SK-N-MC (cell line): Measurements from ENCODE around the gene ZBTB39.

Experiments
- EZH2 ChIP-seq: fragments of 200-600 bp; sonication (generic); IDR thresholded peaks from one replicate; pipeline ENCODE4 v1.6.1; 2017; ENCODE audit warnings: antibody characterized with exemption
- FOXP2 ChIP-seq: optimal IDR thresholded peaks from 2 replicates; pipeline ENCODE3; 2011; ENCODE audit warnings: mild to moderate bottlenecking, moderate library complexity; ENCODE audit not compliant: insufficient read depth; ENCODE audit errors: extremely low read length, control extremely low read depth
- POLR2AphosphoS5 ChIP-seq: IDR thresholded peaks from 2 replicates; pipeline ENCODE4 v1.6.1; 2012; ENCODE audit warnings: mild to moderate bottlenecking, low read depth, low read length, borderline replicate concordance

DNA sequence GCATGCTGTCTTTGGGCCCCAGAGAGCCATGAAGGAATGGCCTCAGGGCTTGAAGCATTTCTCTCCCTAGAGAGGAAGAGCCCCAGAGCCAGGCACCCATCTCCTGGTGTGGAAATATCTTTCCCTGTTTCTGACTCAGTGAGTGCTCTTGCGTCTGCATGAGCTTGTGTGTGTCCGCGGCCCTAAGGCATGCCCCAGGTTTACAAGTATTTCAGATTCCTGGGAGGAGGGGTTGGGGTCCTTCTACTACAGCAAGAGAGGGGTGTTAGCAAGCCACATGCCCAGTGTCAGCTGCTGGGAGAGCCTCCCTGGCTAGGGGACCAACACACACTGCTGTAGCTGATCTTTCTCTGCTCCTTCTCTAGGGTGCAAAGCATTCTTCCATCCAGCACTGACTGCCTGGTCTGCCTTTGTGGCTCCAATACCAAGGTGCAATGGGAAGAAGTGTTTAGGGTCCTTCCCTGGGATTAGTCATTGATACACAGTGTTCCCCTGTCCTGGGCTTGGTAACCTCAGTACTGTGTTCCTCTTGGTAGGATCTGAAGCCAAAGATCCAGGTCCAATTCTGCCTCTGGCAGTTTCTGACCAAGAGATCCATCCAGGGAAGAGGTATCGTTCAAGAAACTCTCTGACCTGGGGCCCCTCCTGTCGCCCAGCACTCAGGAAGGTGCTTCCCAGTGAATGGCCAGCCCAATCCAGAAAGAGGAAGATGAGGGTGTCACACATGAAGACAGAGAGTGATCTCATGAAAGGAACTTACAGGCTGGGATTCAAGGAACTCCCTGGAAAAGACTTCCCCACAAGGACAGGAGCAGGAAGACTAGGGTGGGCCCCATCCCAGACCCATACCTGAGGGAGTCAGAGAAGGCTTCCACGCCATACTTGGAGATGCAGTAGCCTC lies 52.0 kb downstream of the ZBTB39 start:
- TF ChIP-seq POLR2AphosphoS5: no peak
- TF ChIP-seq EZH2: no peak
- no peak for TF ChIP-seq FOXP2
